ENCODE results near the gene DHRS12.

DNA sequence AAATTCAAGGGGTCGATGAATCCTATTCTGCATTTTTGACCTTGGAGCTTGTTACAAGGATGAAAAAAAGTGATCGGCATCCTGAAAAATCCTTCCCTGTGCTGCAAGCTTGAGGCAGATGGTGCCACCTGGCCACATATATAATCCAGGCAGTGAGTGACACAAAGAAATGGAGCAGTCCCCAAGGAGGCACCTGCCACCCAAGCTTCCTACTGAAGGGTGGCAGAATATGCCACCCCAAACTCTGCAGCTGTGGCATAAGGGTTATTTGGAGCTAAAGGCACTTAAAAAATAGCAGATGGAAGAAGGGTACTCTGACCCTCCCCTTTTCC, 25.6 kb upstream of the DHRS12 start:
- no peak for TF ChIP-seq POLR2A (IDR thresholded peaks at IDR 0.05)
- no peak for TF ChIP-seq CTCF (IDR thresholded peaks at IDR 0.05)

Measured in right lobe of liver (tissue), 4 donors.